CD4-positive, alpha-beta T cell treated with Interleukin-12 subunit alpha and Interleukin-12 subunit beta, for 1 hour (primary cell): ENCODE measurements around the gene PLXNB1.

Experiments
- DNase-seq: peaks from one replicate; pipeline ENCODE4 v3.0.0-alpha.2; 2020

The PLXNB1 gene

DNA sequence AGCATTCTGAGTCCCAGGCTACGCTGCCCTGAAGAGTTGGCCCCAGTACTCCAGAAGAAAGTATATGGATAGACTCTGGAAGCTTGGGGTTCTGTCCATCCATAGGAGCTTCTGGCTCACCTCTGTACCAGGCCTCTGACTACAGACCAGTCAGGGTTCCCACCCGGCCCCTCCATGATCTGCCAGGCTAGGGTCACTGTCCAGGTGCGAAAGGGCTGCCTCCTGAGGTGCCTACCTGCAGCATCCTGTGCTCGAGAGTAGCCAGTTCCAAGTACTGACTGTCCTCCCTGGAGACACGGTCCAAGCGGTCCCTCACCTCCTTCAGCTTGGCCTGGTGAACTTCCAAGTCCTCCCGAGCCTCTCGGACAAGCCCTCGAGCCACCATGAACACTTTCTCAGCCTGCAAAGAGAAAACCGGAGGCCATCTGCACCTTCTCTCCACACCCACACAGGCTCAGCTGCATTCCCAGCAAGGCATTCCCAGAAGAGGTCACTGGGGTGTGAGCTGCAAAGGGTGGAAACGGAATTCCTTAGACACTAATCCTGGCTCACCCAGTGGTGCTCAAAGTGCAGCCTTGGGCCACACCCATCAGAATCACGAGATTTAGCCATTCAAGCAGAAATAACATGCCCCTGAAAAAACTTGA, 3.7 kb upstream of the PLXNB1 start:
- DNase-seq = no peak

DNA sequence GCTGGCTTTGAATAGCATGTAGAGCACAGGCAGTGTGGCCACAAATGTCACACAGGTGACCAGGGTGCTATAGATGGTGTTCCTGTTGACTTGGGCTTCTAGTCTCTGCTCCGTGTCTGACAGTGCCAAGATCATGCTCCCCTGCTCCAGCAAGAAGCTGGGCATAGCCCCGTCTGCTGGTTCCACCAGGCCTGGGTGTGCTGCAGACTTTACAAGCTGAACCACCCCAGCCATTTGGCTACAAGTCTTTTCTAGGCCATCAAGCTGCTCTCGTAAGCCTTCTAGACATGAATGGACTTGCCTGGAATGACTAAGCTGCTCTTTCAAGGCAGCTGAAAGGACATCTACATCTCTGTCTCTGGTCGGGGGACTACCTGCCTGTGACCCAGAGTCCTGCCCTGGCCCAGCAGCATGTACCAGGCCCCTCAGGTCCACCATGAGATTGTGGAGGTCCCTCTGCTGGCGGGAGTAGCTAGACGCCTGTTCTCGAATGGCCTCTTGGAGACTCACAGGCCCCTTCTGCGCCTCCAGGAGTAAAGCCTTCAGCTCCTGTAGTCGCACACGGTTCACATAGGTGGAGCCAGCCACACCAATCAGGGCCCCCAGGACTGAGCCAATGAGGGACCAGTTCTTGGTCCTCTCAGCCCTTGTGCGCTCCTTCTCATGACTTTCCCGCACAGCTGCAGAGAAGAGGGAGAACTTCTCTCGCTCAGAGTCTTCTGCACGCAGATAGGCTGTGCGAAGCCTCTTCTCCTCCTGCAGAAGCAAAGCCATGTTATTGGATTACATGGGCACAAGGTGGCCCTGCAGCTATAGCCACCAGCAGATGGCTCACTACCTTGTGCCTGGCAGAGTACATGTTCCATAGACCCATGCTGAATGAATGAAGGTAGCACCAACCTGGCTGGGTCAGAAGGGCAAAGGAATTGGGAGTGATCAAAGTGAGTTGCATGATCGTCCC, 2.8 kb upstream of the PLXNB1 start:
- no peak for DNase-seq

DNA sequence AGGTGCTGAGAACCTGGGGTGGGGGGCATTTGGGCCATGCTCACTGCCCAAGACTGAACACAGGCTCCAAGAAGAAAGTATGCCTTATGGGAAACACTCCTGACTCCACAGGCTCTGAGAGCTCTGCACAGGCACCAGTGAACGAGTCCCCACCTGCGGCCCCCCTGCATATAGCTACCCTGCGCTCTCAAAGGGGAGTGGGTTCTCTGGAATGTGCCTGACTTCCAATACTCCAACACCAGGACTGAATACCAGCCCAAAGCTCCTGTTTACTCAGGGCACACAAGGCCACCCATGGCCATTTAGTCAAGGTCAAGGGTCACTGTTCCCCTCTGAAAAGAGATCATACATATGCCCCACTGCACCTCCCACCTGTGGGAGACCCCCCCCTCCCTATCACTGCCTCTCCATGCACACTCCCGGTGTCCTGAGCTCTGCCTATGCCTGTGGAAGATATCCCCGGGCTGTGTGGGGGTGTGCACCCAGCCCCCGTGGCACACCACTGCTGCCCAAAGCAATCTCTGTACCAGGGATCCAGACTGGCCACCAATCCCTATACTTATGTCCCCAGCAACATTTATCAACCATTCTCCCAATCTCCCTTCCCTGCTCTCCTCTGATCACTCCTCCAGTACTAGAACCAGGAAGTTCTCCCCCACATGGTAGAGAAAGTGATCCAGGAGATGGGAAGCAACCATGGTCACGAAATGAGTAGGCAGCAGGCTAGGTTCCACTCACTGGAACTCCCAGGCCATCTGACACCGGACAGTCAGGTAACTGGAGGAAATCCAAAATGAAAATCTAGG, 1.5 kb upstream of the PLXNB1 start:
- DNase-seq = no peak

DNA sequence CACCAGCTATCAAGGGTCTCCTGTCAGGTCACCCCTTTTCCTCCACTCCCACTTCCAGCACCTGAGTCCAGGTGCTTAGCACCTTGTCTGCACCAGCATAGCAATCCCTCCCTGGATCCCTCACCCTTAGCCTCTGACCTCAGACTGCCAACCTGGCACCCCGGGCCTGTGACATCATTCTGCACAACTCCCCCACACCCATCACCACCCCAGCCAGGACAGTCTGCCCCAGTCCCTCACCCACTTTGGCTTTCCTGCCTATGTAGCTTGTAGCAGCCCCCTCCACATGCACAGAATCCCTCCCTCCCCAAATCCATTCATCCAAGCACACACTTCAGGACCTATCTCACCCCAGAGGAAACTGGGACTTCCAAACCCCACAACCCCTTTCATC, 819 bp upstream of the PLXNB1 start:
- no peak for DNase-seq

DNA sequence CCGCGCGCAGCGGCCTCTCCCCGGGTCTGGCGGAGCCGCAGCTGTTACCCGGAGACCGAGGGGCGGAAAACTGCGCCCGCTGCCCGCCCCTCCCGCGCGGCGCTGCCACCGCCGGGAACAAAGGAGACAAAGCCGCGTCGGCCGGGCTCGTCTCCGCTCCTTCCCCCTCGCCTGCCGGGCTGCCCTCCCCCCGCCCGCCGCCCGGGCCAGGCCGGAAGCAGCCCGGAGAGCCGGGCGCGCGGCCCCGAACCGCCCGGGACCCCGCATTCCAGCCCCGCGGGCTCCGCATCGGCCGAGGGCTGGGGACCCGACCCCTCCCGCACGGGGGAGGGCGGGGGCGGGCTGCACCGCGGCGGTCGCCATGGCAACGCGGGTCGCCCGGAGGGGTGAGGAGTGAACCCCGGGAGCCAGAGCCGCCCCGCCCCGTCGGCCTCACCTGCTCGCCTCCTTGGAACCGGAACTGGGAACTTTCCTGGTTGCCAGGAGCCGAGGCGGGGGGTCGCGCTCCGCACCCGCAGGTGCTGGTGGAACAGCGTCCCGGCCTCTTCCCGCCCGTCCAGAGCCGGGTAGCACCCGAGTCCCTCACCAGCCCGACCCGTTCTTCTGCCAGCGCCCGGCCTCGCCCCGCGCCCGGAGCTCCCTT, 448 bp downstream of the PLXNB1 start:
- peak; percentile 74 for DNase-seq

DNA sequence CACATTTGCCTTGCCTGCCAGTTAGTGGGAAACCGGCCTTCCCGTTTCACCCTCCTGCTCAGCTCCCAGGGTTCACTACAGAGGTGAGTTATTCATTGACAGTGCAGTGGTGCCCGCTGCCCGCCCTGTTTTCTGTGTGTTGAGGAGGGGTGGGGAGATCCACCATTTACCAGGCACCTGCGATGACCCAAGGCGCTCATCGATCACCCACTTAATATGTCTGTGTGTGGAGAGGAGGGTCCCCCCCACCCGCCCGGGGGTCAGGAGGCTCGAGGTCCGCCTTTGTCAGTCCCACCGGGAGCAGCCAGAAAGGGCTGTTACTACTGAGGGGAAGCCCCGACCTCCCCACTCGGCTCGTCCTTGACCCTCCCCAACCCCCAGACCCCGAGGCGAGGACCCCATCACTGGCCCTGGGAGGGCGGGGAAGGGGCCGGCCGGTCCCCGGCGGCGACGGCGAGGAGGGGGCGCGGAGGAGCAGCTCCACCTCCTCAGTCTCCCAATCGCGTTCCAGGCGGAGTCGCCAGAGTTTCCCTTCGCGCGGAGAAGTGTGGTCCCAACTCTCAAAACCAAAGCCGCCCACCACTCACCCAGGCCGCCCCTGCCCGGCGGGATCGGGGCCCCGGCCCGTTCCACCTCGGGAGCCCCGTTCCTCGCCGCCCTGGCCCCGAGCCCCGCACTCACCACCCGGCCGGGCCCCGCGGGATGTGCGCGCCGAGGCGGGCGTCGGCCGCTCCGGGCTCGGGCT, 1.1 kb downstream of the PLXNB1 start:
- DNase-seq = no peak

DNA sequence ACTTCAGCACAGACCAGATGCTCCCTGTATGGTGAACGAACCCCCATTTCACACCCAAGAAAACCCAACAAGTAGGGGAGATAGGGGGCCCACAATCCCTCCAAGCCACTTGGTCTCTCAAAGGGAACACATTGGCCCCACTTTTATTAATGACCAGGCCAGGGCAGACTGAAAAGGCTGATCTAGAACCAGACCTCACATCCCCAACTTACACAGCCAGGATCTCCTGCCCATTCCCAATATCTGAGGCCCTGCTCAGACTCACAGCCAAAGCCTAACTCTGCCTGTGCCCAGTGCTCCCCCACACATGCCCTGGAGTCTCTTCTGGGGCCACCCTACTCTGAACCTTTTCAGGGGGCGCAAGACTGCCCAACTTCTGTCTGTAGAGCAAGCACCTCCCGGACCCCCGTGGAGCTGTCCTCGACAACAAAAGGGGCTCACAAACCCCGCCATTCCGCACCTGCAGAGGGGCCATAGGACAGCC, 1.8 kb downstream of the PLXNB1 start:
- no peak for DNase-seq

DNA sequence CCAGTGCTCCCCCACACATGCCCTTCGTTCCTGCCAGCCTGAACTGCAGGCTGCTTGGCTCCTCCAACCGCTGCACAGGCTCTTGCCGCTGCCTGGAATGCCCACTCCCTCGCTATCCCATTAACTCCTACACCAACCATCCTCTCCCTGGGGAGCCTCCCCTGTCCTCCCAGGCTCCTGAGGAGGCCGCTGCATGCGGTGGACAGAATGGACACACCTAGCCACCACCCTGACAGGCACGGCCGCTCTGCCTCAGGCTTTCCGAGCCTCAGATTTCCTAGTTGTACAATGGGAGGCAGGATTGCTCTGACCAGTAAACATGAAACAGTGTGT, 2.3 kb downstream of the PLXNB1 start:
- DNase-seq = no peak

DNA sequence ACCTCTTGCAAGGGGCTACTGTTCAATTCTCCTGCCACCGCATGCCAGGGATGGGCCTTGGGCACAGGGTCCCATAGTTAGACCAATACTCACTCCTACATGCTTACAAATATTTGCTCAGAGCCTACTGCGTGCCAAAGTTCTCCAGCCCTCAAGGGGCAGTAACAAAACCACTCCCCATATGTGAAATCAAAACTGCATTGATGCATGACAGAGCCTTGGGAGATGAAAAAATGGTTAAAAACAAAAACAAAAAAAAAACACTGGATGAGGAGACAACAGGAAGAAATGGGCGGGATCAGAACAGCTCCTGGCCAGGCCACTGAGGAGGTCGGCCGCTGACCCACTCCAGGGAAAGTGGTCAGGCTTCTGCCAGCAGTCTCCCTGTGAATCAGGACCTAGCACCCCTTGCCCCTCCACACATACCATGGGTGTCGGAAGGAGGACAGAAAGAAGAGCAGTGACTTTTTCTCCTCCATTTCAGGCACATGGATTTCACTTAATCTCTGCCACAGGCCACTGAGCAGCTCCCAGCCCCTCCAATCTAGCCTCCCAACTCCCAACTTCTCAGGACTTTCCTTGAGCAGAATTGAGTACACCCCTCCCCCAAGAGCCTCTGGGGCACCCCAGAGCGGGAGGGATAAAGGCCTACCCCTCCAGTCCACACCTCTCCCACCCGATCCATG, 2.8 kb downstream of the PLXNB1 start:
- DNase-seq = no peak

DNA sequence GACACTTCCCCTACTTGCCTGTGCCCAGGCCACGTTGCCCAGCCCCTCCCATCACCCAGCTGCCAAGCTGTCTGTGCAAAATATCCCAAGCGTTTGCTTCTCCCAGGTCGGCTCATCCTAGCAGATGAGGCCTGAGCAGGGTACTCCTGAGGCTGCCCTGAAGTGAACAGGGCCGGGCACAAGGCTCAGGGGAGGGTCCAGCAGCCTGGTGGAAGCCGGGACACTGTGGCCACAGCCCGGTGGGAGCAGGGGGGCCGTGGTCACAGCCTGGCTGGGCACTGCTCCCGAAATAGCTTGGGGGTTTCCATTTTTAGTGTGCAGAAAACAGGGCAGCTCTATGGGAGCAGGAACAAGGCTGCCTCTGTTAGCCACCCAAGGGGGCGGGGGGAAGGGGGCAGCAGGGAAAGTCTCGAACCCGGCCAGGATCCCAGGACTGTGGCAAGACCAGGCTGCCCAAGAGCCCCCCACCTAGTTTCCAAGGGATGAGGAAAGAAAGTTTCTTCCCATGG, 3.4 kb downstream of the PLXNB1 start:
- DNase-seq = no peak

DNA sequence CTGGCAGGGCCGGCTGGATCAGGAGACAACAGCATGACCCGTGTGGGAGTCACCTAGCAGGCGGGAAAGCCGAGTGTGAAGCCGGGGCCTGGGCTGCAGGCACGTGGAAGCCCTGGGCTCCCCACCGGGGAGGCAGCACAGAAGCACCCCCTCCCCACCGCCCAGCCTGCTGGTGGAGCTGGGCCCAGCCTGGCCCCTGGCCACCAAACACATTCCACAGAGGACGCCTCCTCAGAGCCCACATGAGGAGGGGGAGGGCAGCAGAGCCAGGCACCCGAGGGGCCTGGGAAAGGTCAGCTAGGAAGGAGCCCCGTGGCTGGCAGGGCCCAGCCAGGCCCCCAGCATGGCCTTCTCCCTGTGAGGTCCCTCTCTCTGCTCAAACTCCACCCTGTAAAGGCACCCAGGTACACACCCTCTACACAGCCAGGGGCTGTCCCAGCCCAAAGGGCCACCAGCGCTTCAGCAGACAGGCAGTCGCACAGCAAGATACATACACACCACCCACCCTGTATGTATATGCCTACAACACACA, 4.5 kb downstream of the PLXNB1 start:
- DNase-seq = no peak

DNA sequence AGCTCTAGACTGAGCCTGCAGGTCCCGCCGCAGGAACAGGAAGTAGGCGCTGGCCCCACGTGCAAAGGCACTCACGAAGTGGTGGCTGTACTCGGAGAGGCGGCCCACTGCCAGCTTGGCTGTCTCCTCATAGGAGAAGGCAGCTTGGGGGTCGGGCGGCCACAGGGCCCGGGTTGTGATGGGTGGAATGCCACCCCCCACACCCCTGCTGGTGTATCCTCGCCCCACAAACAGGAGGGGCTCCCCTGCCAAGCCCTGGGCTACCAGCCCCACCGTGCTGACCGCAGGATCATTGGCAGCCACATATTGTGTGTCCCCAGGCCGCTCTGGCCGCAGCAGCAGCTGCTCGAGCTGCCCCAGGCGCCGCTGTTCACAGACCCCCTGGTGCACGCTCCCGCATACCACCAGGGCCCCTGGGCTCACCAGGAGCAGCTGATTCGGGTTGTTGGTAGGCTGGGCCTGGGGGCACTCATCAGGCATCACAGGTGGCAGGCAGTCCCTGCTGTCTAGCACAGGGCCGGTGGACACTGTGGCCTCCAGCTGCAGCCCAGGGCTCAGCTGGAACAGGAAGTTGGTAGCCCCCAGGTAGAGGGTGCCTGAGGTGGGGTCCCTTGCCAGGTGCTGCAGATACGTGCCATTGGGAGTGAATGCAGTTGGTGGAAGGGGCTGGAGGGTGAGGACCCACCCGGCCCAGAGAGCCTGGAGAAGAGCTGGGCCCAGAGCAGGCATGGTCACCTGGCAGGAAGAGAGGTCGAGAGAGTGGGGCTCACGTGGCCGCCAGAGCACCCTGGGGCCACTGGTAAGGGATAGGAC, 5.8 kb downstream of the PLXNB1 start:
- no peak for DNase-seq

DNA sequence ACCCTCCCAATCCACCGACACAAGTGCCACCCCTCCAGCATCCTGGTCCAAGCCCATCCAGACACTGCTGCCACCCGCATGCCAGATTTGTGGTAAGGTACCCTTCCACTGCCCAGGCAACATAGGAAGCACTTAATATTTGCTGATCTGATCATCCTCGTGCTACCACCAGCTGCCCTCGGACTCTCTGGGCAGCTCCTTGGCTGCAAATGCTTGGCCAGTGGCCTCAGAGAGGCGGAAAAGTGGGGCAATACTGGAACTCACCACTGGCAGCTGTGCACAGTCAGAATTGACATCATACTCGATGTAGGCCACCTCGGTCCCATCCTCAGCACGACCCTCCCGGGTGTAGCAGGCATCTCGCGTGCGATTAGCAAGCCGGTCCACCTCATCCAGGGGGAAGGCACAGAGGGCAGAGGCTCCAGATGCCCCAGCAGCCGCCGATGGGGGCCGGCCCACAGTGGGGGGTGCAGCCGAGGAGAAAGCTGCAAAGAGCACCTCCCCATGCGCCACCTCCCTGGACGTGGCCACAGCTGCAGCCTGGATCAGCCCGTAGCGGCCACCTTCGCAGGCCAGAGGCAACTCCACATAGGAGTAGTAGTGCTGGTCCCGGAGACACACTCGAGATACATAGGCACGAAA, 6.5 kb downstream of the PLXNB1 start:
- no peak for DNase-seq

DNA sequence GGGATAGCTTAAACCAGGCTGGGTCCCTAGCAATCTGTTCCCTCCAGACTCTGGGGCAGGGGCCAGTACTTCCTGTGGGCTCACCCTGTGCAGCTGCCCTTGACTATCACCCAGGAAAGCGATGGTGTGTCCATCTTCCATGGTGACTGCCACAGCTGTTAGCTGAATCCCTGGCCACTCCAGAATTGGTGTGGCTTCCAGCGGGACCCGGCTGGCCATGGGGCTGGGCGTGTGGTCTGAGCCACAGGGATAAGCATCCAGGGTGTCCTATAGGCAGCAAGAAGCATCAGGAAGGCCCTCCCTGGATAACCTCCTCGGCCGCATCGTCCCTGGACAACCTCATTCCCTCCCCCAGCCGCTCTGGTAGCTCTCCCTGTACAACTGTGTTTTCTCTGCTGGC, 7.2 kb downstream of the PLXNB1 start:
- DNase-seq = no peak

DNA sequence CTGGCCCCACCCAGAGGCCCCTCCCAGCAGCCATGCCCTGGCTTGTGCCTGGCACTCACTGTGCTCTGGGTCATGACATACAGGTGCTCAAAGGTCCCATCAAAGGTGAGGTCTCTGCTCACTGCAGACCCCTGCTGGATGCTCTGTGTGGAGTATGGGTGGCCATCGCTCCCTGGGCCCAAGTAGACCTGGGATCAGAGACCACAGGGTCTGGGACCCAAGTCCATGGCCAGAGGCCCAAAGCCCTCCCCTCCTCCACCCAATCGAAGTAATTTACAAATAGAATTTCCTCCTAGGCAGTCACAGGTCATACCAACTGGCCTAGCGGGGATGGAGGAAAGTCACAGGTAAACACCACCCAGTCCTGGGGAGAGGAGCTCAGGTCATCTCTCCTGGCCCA, 7.6 kb downstream of the PLXNB1 start:
- DNase-seq = no peak

DNA sequence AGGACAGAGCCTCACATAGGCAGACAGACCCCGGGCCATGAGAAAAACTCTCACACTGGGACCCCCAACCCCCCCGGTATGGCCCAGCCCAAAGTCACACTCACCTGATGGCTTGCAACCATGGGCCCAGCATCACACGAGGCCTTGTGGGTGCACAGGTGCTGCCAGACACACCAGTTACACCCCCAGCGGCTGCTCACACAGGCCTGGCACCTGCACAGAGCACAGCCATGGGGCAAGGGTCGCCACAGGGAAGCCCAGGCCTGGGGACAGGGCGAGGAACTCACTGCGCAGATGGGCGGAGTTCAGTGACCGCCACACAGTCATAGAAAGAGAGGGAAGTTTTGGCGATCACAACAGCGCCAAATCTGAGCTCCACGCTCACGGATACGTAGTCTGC, 9.3 kb downstream of the PLXNB1 start:
- DNase-seq = no peak

DNA sequence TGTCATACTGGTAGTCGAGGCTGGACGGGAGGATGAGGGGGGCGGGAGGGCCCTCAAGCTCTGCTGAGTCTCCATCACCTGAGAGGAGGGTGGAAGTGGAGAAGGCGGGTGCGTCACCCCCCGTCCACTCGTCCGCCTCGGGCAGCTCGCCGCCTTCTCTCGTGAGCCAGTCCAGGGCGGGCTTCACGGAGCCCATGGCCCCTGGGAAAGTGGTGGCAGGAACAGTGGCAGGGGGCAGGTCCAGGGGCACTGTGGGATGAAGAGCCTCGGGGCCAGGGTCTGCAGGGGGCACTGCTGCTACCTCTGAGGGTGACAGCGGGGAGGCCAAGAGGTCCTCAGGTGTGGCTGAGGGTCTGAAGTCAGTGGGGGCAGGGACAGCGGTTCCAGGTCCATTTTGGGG, 10.3 kb downstream of the PLXNB1 start:
- DNase-seq = no peak

DNA sequence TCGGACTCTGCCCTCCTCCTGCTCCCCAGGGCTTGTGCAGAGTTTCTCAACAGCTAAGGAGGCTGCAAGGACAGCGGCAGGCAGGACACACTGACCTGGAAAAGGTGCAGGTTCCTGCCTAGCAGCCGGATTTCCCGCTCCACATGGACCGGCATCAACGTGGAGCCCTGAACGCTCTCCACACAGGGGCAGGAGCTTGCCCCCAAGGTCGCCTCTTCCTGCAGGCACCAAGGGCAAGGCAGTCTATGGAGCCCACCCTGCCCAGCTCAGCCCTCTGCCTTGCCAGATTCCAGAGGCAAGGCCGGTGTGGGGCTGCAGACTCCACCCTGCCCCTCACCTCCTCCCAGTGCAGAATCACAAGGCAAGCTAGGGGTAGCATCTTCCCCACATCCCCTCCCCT, 10.7 kb downstream of the PLXNB1 start:
- no peak for DNase-seq

DNA sequence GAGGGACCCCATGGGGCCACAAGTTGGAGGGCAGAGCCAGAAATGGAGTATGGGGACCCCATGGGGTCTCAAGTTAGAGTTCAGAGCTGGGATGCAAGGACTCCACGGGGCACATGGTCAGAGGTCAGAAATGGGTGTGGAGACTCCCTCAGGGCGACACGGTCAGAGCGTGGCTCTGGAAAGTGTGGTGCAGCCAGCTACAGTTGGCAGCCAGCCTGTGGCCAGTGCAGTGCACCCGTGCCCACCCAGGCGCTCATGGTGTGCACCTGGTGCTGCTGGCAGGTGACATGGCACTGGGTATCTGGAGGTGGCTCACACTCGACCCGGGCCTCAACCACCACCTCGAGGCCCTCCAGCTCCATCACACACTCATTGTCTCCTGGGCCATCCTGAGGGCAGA, 11.2 kb downstream of the PLXNB1 start:
- no peak for DNase-seq

DNA sequence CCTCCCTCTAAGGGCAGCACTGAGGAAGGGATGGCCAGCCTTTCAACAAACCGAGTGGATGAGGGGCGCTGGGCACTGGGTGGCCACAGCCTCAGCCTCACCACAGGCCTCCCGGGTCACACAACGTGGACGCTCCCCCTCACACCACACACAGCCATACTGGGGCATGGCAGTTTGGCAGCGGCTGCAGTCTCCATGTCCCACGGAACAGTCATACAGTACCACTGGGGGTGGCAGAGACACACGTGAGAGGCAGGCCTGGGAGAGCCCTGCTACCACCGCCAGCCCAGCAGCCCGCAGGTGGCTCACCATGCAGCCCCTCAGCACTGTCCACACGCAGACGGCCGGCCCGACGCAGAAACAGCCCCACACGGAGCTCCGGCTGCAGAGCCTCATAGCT, 11.7 kb downstream of the PLXNB1 start:
- no peak for DNase-seq
